A673 (cell line): ENCODE results near the gene PJA2. TPM values are rescaled to one million over a fixed set of nuclear protein-coding genes. Genes with fewer than 3 reads are reported as not detected.
"Not testable (repeated sequence)": the region's sequence is repeated elsewhere in the genome, so short reads cannot be mapped to it uniquely, and the experiment has no call there.

Experiments used
- BruUV-seq: library from RNA; stranded (reverse); fragments of 400-500 nt; replicated peaks from 2 replicates; lab custom pipeline; 2021; lab: Mats Ljungman, UMichigan
- CTCF ChIA-PET: fragments of 300-600 bp; sonication (Branson Sonifier 250); formaldehyde crosslinking; loops from one replicate; lab custom pipeline; 2022; ENCODE audit warnings: antibody characterized with exemption; lab: Charles Lee
- POLR2A ChIA-PET: fragments of 300-600 bp; sonication (Branson Sonifier 250); formaldehyde crosslinking; loops from one replicate; lab custom pipeline; 2022; ENCODE audit warnings: antibody characterized with exemption; ENCODE audit not compliant: low non-redundant PET; lab: Charles Lee
- DNase-seq: peaks from one replicate; pipeline ENCODE4 v3.0.0-alpha.2; 2015; ENCODE audit warnings: low spot score
- H3K27ac ChIP-seq: fragments of 200-600 bp; sonication (generic); 2 replicates; pipeline ENCODE4 v1.5.1; 2016; ENCODE audit warnings: mixed run types, low read depth, mild to moderate bottlenecking, mixed read lengths, antibody characterized with exemption, low read length; ENCODE audit not compliant: poor library complexity, severe bottlenecking
- H3K27me3 ChIP-seq: fragments of 200-600 bp; sonication (generic); replicated peaks from 2 replicates; pipeline ENCODE4 v1.6.1; 2017; ENCODE audit warnings: mixed run types, low read depth, mild to moderate bottlenecking, mixed read lengths, antibody characterized with exemption, low read length; ENCODE audit not compliant: insufficient read depth, poor library complexity
- H3K36me3 ChIP-seq: fragments of 200-600 bp; sonication (generic); 2 replicates; pipeline ENCODE4 v1.6.1; 2016; ENCODE audit warnings: mixed run types, mild to moderate bottlenecking, mixed read lengths, antibody characterized with exemption, low read length; ENCODE audit not compliant: insufficient read depth, poor library complexity, severe bottlenecking
- H3K4me1 ChIP-seq: fragments of 200-600 bp; sonication (generic); 2 replicates; pipeline ENCODE4 v1.6.1; 2017; ENCODE audit warnings: mixed run types, mild to moderate bottlenecking, mixed read lengths, antibody characterized with exemption, low read length; ENCODE audit not compliant: insufficient read depth, poor library complexity, severe bottlenecking
- H3K4me3 ChIP-seq: fragments of 200-600 bp; sonication (generic); 2 replicates; pipeline ENCODE4 v1.5.1; 2016; ENCODE audit warnings: low read depth, mixed run types, mild to moderate bottlenecking, mixed read lengths, low read length; ENCODE audit not compliant: poor library complexity, severe bottlenecking
- H3K9me3 ChIP-seq: fragments of 200-600 bp; sonication (generic); 2 replicates; pipeline ENCODE4 v1.6.1; 2016; ENCODE audit warnings: mixed run types, low read depth, mild to moderate bottlenecking, mixed read lengths, antibody characterized with exemption, low read length; ENCODE audit not compliant: poor library complexity, severe bottlenecking
- EZH2 ChIP-seq: fragments of 200-600 bp; sonication (generic); IDR thresholded peaks from 2 replicates; pipeline ENCODE4 v1.6.1; 2017; ENCODE audit warnings: borderline replicate concordance, low read depth, mild to moderate bottlenecking, mixed read lengths, antibody characterized with exemption, low read length; ENCODE audit not compliant: poor library complexity, severe bottlenecking
- intact Hi-C: fragments of 100-400 bp; cut with micrococcal nuclease; formaldehyde crosslinking; loops from one replicate; pipeline ENCODE4 v1.10.0; 2022; ENCODE audit not compliant: unreplicated experiment
- total RNA-seq: library from RNA; stranded (reverse); gene quantifications from 2 replicates; pipeline ENCODE4 v1.2.3, GENCODE V29; 2021
- TF ChIP-seq, protein P1 (sequence below): fragments of 300-800, 200-600 bp; sonication (generic); conservative IDR thresholded peaks from 2 replicates; pipeline ENCODE4 v1.5.1; 2017; ENCODE audit warnings: low read depth, mild to moderate bottlenecking, antibody characterized with exemption, low read length, moderate library complexity, mixed read lengths

PJA2 gene
- total RNA-seq, 1 experiment from 2014 or later, result 47.3 TPM

DNA sequence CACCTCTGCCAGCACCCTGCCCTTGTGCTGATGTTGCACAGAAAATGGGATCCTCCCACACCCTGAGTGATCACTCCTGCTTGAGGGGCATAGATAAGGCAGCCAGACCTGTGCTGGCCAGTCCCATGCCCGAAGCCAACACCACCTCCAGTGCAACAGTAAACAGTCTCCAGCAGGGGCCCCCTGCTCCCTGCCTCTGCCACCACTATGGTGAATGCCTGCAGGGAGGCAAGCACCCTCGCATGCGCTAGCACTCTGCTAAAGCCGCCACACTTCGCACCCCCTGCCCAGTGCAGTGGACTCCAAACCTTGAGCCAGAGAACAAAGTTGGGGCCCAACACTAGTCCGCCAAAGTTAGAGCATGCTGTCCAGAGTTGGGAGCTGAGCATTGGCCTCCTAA lies 118.7 kb downstream of the PJA2 start:
- H3K4me3 ChIP-seq, result no peak overlapping the region
- TF ChIP-seq, protein P1, sequence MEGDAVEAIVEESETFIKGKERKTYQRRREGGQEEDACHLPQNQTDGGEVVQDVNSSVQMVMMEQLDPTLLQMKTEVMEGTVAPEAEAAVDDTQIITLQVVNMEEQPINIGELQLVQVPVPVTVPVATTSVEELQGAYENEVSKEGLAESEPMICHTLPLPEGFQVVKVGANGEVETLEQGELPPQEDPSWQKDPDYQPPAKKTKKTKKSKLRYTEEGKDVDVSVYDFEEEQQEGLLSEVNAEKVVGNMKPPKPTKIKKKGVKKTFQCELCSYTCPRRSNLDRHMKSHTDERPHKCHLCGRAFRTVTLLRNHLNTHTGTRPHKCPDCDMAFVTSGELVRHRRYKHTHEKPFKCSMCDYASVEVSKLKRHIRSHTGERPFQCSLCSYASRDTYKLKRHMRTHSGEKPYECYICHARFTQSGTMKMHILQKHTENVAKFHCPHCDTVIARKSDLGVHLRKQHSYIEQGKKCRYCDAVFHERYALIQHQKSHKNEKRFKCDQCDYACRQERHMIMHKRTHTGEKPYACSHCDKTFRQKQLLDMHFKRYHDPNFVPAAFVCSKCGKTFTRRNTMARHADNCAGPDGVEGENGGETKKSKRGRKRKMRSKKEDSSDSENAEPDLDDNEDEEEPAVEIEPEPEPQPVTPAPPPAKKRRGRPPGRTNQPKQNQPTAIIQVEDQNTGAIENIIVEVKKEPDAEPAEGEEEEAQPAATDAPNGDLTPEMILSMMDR, result no peak
- no peak for TF ChIP-seq EZH2
- no peaks in the 10 kb centered on the region for H3K4me1 ChIP-seq
- BruUV-seq, result no TSS peak
- no peak overlapping the region for H3K27ac ChIP-seq
- ChIA-PET POLR2A (no interaction called here), CTCF (no interaction called here)
- intact Hi-C loops, result no loop called here
- H3K27me3 ChIP-seq, result no peaks in the 10 kb centered on the region
- peaks cover 17% of the 10 kb centered on the region for H3K9me3 ChIP-seq
- no peaks in the 10 kb centered on the region for H3K36me3 ChIP-seq
- no peak for DNase-seq

- DNase-seq, result no peak
- no peak overlapping the region for H3K27ac ChIP-seq
- no peaks in the 10 kb centered on the region for H3K36me3 ChIP-seq
- intact Hi-C loops, result no loop called here
- TF ChIP-seq EZH2, result no peak
- TF ChIP-seq, protein P1, result no peak
- H3K4me3 ChIP-seq, result no peak overlapping the region
- BruUV-seq, result no TSS peak
- no peaks in the 10 kb centered on the region for H3K4me1 ChIP-seq
- H3K27me3 ChIP-seq, result no peaks in the 10 kb centered on the region
- POLR2A ChIA-PET, result no interaction called here
- H3K9me3 ChIP-seq, result peaks cover 25% of the 10 kb centered on the region
- CTCF ChIA-PET, result no interaction called here
Observed at GRCh38 chr5:109290231-109290630, 119.5 kb downstream of the PJA2 start.

- H3K36me3 ChIP-seq, H3K27ac ChIP-seq, intact Hi-C loops, DNase-seq, H3K27me3 ChIP-seq, POLR2A ChIA-PET, H3K4me3 ChIP-seq, CTCF ChIA-PET, BruUV-seq, H3K4me1 ChIP-seq: not testable (repeated sequence)
- peaks cover 33% of the 10 kb centered on the region for H3K9me3 ChIP-seq
Observed at GRCh38 chr5:109286628-109287027, 123.1 kb downstream of the PJA2 start.
